ENCODE results near the gene CARMIL1.

- TF ChIP-seq CTCF (conservative IDR thresholded peaks at IDR 0.05; ENCODE audit: low read length) (no peak), EZH2phosphoT487 (IDR thresholded peaks at IDR 0.05; ENCODE audit: borderline replicate concordance) (no peak)
Observed at GRCh38 chr6:25354078-25354932, 75.1 kb downstream of the CARMIL1 start.
